Amniotic stem cell (primary cell): ENCODE data around the gene AGFG2.
"Not testable (repeated sequence)": the region's sequence is repeated elsewhere in the genome, so short reads cannot be mapped to it uniquely, and the experiment has no call there.

ENCODE experiments used
- DNase-seq: peaks from one replicate; lab custom pipeline; 2025; lab: John Stamatoyannopoulos, UW

The AGFG2 gene, protein sequence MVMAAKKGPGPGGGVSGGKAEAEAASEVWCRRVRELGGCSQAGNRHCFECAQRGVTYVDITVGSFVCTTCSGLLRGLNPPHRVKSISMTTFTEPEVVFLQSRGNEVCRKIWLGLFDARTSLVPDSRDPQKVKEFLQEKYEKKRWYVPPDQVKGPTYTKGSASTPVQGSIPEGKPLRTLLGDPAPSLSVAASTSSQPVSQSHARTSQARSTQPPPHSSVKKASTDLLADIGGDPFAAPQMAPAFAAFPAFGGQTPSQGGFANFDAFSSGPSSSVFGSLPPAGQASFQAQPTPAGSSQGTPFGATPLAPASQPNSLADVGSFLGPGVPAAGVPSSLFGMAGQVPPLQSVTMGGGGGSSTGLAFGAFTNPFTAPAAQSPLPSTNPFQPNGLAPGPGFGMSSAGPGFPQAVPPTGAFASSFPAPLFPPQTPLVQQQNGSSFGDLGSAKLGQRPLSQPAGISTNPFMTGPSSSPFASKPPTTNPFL

DNA sequence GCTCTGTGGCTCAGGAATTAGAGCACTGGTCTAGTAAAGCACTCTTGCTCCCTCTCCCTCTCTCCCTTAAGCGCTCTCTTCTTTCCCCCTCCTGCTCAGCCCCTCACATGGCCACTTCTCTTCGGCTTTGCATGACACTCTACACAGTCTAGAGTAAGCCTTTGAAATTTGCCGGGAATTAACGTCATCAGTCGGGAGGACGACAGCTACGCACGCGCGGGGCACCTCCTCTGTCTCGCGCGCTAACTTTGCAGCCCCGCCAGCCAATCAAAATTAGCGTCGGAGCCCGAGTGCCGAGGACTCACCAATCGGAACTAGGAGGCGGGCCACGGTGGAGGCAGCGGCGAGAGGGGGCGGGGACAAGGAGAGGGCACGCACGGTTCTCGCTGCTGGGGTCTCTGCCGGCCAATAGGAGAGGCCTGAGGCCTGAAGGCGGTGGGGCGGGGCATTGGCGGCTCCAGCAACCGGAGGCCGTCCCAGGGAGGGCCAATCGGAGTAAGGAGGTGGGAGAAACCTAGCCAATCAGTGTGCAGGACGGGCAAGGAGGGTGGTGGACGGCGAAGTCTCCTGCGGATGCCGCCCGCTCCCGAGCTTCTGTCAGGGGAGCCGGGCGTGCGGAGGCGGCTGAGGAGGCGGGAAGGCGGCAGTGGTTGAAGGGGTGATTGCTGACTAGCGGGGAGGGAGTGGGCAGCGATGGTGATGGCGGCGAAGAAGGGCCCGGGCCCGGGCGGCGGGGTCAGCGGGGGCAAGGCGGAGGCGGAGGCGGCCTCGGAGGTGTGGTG lies at the start of gene AGFG2:
TSS of gene AGFG2 (plus strand) at position 550 of the 782 bp plus-strand sequence. CDS start at position 694, 144 bp downstream.
- DNase-seq: peak; percentile 100

DNA sequence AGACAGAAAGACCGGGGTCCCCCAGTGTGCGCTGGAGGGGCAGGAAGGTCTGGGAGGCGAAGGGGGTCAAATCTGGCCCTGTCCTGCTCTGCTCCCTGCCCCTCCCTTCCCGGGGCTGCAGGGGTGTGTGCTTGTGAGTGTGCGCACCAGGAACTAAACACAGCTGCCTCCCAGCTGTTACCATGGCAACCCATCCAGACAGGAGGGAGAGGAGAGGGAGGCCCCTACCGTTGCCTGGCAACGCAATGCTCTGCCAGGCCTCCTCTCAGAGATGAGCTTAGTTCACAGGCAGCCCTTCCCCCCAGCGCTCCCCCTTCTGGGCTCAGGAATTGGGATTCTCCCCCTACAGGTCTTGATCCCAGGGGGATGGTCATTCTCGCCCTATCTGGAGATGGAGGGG lies 49.2 kb upstream of the AGFG2 start:
- peak; percentile 21 for DNase-seq

DNA sequence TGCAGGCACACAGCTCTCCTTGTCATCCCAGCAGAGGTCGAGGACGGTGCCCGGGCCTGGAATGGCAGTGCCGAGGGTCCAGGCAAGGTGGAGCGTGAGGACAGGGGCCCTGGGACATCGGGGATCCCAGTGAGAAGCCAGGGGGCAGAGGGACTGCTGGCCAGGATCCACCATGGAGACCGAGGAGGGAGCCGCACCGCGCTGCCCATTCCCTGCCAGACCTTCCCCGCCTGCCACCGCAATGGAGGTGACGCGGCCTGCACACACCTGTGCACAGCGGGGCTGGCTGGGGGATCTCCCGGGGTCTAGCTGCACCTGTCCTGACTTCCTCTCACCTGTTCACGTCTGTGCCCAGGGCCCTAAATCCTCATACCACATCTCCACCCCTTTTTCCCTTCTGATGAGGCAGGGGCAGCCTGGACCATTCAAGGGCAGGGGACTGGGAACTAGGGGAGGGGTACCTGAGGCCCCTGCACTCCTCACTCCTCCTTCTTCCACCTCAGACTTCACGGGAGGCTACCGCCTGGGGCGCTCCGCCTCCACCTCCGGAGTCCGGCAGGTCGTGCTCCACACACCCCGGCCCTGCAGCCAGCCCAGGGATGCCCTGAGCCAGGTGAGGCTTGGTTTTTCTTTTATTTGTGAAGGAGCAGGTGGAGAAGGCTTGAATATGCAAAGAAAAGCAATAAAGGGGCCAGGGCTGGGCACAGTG lies 48.4 kb upstream of the AGFG2 start:
- DNase-seq: no peak

DNA sequence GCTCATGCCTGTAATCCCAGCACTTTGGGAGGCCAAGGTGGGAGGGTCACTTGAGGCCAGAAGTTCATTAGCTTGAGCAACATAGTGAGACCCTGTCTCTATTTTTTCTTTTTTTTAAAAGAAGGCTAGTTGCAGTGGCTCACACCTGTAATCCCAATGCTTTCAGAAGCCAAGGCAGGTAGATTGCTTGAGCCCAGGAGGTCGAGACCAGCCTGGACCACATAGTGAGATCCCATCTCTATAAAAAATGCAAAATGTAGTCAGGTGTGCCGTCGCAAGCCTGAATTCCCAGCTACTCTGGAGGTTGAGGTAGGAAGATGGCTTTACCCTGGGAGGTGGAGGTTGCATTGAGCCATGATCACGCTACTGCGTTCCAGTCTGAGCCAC lies 47.8 kb upstream of the AGFG2 start:
- DNase-seq: no peak

DNA sequence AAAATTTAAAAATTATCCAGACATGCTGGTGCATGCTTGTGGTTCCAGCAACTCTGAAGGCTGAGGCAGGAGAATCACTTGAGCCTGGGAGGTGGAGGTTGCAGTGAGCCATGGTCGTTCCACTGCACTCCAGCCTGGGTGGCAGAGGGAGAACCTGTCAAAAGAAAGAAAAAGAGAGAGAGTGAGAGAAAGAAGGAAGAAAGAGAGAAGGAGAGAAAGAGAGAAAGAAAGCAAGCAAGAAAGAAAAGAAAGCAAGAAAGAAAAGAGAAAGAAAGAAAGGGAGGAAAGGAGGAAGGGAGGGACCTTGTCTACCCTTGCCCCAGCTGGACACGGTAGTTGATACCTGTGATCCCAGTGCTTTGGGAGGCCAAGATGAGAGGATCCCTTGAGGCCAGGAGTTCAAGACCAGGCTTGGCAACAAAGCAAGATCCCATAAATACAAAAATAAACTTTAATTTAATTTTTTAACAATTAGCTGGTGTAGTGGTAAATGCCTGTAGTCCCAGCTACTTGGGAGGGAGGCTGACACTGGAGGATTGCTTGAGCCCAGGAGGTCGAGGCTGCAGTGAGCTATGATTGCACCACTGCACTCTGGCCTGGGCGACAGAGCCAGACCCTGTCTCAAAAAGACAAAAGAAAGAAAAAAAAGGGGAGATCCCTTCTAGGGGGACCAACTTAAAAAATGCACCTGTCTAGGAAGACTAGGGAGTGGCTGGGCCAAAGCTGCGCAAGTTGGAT lies 46.1 kb upstream of the AGFG2 start:
- DNase-seq: no peak

DNA sequence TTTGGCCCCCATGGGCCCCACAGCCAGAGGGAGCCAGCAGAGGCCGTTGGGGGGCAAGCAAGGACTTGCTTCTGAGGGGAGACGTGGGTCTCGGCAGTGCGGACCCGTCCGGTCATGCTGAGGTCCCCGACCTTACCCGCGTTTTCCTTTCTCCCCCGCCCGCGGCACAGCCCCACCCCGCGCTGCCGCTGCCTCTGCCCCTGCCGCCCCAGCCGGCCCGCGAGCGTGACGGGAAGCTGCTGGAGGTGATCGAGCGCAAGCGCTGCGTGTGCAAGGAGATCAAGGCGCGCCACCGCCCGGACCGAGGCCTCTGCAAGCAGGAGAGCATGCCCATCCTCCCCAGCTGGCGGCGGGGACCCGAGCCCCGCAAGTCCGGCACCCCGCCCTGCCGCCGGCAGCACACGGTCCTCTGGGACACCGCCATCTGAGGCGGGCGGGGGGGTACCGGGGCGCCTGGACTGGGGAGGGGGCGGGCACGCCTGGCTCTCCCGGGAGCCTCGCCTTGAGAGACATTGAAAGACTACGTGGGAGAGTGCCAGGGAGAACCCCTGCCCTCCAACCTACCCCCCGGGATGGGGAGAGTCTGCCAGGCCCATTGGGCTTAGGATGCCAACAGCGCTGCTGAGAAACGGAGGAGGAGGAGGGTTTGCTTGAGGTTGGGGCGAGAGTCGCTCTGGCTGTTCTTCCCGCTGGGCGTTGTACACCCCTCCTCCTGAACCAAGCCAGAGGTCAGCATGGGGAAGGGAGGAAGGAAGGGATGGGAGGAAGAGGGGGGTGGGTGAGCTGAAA lies 45.3 kb upstream of the AGFG2 start:
- DNase-seq: no peak

DNA sequence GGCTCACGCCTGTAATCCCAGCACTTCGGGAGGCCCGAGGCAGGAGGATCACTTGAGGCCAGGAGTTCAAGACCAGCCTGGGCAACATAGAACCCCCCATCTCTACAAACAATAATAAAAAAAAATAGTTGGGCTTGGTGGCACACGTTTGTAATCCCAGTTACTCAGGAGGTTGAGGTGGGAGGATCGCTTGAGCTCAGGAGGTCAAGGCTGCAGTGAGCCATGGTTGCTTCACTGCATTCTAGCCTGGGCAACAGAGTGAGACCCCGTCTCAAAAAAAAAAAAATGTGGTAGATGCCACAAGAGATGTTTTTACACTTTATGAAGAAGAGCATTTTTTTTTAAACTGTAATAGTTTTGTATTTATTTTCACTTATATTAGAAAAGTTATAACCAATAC lies 42.5 kb upstream of the AGFG2 start:
- DNase-seq: no peak

DNA sequence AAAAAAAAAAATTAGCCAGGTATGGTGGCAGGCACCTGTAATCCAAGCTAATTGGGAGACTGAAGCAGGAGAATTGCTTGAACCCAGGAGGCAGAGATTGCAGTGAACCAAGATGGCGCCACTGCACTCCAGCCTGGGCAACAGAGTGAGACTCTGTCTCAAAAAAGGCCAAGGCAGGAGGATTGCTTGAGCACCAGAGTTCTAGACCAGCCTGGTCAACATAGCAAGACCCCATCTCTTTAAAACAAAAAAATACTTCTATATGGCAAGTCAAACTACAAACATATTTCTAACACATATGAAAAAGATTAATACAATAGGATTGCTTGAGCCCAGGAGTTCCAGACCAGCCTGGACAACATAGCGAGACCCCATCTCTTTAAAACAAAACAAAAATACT lies 38.3 kb upstream of the AGFG2 start:
- DNase-seq: not testable (repeated sequence)

DNA sequence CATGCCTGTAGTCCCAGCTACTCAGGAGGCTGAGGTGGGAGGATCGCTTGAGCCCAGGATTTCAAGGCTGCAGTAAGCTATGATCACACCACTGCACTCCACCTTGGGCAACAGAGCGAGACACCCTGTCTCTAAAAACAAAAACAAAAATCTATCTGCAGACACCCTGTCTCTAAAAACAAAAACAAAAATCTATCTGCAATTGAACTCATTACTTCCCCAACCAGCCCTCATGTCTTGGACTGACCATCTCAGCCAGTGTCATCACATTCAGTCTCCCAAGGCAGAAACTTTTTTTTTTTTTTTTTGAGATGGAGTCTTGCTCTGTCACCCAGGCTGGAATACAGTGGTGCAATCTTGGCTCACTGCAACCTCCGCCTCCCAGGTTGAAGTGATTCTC lies 35.0 kb upstream of the AGFG2 start:
- DNase-seq: not testable (repeated sequence)

DNA sequence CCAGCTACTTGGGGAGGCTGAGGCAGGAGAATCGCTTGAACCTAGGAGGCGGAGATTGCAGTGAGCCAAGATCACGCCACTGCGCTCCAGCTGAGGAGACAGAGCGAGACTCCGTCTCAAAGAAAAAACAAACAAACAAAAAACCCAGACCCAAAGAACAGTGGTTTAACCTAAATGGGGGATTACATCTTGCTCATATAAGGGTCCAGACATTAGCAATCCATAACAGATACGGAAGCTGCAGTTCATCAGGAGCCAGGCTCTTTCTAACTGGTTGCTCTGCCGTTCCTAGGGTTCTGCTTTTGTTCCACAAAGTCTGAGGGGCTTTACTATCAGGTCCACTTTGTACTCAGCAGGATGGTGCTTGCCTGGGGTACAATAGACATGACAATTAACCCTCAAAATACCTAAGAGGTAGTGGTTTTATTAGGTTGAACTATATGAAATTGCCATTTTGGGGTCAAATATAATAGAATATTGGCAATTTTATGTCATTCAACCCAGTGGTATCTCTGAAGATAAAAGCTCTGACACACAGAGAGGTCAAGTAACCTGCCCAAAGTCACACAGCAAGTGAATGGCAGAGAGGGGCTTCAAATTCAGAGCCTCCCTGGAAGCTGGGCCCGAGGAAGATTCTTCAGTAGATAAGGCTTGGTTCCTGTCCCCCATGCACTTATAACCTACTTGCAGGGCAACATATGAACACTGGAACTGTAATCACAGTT lies 34.0 kb upstream of the AGFG2 start:
- no peak for DNase-seq

DNA sequence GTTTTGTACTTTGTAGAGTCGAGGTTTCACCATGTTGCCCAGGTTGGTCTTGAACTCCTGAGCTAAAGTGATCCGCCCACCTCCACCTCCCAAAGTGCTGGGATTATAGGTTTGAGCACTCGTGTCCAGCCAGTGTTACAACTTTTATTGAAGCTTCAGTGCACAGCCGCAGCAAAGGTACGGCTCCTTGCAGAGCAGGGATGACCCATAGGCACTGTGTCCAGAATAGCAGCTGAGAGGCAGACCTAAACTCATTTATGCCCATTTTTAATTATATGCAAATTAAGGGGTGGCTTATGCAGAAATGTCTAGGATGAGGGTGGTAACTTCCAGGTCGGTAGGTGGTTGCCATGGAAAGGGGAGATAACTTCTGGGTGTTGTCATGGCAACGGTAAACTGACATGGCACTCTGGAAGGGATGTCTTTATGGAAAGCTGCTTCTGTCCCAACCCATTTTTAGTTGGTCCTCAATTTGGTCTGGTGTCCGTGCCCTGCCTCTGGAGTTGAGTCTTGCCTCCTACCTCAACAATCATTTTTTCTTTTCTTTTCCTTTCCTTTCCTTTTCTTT lies 32.6 kb upstream of the AGFG2 start:
- no peak for DNase-seq

DNA sequence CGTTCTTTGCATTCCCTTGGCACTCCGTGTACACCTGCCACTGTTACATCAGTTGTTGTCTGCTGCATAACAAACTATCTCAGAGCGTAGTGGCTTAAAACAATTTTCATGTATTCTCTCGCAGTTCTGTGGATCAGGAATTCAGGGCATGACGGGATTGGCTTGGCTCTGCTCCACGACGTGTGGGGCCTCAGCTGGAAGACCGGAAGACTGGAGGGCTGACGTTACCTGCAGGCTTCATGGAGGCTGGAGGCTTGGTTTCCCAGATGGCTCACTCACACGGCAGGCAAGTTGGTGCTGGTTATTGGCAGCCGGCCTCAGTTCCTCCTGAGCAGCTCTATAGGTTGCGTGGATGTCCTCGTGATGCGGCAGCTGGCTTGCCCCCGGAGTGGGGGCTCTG lies 29.8 kb upstream of the AGFG2 start:
- no peak for DNase-seq

DNA sequence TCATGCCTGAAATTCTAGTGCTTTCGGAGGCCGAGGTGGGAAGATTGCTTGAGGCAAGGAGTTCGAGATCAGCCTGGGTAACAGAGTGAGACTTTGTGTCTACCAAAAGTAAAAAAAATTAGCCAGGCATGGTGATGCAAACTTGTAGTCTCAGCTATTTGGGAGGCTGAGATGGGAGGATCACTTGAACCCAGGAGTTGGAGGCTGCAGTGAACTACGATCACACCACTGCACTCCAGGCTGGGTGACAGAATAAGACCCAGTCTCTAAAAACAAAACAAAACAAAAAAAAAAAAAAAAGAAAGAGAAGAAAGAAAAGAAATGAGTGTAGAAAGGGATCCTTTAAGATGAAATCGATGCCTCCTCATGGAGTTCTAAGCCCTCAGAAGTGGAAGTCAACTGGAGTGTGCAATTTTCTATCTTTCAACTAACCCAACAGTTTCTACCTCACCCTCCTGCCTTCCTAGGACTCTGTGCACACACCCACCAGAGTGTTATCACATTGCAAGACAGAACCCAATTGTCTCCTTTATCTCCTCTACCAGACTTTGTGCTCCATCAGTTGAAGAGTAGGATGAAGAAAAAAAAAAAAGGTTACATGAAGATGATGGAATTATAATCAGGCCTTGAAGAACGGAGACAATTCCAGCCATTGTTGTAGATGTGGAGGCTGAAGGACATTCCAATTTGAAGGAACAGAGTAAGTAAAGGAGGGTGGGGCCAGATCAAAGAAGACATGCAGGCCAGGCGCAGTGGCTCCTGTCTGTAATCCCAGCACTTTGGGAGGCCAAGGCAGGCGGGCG lies 28.4 kb upstream of the AGFG2 start:
- DNase-seq: no peak

DNA sequence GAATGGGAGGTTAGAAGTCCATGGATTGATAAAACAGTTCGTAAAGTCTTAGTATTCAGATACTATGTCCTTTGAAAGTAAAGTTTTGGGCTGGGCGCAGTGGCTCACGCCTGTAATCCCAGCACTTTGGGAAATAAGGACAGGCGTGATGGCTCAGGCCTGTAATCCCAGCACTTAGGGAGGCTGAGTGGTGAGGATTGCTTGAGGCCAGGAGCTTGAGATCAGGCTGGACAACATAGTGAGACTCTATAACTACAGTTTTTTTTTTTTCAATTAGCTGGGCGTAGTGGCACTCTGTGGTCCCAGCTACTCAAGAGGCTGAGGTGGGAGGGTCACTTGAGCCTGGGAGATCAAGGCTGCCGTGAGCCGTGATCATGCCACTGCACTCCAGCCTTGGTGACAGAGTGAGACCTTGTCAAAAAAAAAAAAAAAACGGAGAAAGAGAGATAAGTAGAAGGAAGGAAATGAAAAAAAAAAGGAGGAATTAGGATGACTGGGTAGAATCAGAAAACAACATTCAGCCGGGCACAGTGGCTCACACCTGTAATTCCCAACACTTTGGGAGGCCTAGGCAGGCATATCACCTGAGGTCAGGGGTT lies 25.7 kb upstream of the AGFG2 start:
- DNase-seq: no peak

DNA sequence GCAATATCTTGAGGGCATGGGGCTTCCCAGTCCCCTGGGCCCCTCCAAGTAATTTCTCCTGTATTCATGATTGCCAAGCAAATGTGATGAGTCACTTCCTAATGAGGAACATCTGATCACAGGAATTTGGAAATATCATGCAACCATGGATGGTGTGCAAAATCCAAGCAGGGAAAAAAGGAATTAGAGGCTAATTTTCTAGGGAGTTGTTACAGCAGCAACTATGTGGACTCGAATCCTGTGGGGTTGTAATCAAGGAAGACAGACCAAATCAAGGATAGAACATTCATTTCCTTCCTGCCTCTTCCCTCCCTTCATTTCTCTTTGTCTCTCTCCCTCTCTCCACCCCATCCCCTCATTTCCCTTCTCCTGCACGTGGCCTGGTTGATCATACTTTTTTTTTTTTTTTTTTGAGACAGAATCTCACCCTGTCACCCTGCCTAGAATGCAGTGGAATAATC lies 23.9 kb upstream of the AGFG2 start:
- no peak for DNase-seq

DNA sequence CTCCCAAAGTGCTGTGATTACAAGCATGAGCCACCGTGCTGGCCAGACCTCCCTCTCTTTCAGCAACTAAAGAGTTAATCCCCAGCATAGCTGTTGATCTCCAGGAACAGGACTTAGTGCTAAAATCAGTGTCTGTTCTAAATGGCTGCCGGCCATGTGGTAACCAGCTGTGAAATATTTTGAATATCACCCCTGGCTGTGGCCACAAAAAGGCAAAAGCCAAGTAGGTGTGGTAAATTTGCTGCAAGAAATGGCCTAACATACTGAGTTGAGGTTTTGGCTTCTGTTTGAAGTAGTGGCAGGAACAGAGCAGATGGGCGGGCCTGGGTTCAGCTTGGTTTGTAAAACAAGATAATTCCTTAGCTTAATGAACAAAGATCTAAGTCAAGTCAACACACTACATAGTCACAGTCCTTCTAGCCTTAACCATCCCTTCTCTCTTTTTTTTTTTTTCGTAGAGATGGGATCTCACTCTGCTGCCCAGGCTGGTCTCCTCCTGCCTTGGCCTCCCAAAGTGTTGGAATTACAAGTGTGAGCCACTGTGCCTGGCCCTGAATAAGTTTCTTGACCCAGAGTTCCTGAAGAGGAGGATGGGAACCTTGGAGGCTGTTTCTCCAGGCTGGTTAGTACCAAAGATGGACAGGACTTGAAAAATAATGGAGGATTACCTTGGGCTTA lies 22.7 kb upstream of the AGFG2 start:
- no peak for DNase-seq

DNA sequence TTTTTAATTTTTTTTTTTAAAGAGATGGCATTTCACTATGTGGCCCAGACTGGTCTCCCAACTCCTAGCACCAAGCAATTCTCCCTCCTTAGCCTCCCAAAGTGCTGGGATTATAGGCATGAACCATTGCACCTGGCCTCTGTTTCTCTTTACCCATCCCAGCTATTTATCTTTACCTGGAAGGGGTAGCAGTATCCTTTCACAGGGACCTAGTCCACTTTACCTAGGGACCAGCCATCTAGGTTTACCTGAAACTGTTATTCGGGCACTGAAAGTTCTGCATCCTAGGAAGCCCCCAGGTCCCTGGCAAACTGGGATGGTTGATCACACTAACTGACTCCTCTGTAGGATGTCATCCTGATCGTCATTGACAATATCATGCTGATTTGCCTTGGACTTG lies 21.7 kb upstream of the AGFG2 start:
- DNase-seq: no peak

DNA sequence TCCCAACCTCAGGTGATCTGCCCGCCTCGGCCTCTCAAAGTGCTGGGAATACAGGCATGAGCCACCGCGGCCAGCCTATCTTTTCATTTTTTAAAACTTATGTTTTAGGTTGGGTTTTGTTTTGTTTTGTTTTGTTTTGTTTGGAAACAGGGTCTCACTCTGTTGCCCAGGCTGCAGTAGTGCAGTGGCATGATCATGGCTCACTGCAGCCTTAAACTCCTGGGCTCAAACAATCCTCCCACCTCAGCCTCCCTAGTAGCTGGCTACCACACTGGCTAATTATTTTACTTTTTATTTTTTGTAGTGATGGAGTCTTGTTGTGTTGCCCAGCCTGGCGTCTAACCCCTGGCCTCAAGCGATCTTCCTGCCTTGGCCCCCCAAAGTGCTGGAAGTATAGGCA lies 19.4 kb upstream of the AGFG2 start:
- DNase-seq: no peak
